NCI-H1436 treated with DMSO at 0.1 percent for 48 hours (cell line): ENCODE results near the gene LILRB5.
A peak's percentile ranks its signal among the peaks of the same experiment; 100 is the strongest.
"Not testable (repeated sequence)": the region's sequence is repeated elsewhere in the genome, so short reads cannot be mapped to it uniquely, and the experiment has no call there.

Source experiments
- DNase-seq: peaks from one replicate; lab custom pipeline; 2025; lab: John Stamatoyannopoulos, UW

The LILRB5 gene

GRCh38 chr19:54211235-54211634 is 45.8 kb downstream of the LILRB5 start:
- no peak for DNase-seq

GRCh38 chr19:54209811-54210494 is 47.1 kb downstream of the LILRB5 start:
- DNase-seq, result peak; percentile 71

GRCh38 chr19:54209058-54209810 is 47.8 kb downstream of the LILRB5 start:
- DNase-seq, result no peak

- no peak for DNase-seq
Measured at GRCh38 chr19:54208784-54209057, 48.4 kb downstream of the LILRB5 start.

GRCh38 chr19:54207983-54208783 is 48.9 kb downstream of the LILRB5 start:
- no peak for DNase-seq

GRCh38 chr19:54207676-54207982 is 49.4 kb downstream of the LILRB5 start:
- DNase-seq, result no peak

- not testable (repeated sequence) for DNase-seq
Measured at GRCh38 chr19:54207193-54207592, 49.9 kb downstream of the LILRB5 start.

GRCh38 chr19:54206831-54207177 is 50.3 kb downstream of the LILRB5 start:
- no peak for DNase-seq

- DNase-seq, result no peak
Measured at GRCh38 chr19:54206030-54206830, 50.8 kb downstream of the LILRB5 start.

- no peak for DNase-seq
Measured at GRCh38 chr19:54204767-54205468, 52.2 kb downstream of the LILRB5 start.

- no peak for DNase-seq
Measured at GRCh38 chr19:54203151-54203611, 53.9 kb downstream of the LILRB5 start.

GRCh38 chr19:54201980-54202379 is 55.1 kb downstream of the LILRB5 start:
- no peak for DNase-seq

- no peak for DNase-seq
Measured at GRCh38 chr19:54201172-54201701, 55.8 kb downstream of the LILRB5 start.
